Cardiac fibroblast (primary cell): ENCODE measurements around the gene PTPRT.
A peak's percentile ranks its signal among the peaks of the same experiment; 100 is the strongest.

Experiments
- DNase-seq, 2 donors: peaks; one replicate each; pipeline versions ENCODE4 v3.0.0 to v3.0.0-alpha.2; 2010; ENCODE audit warnings: low read depth in 2 of 2
- H3K4me3 ChIP-seq, 2 donors: replicated peaks in 1 of 2; 1 replicate in 1 of 2; 2 replicates in 1 of 2; pipeline ENCODE4 v1.5.1; 2011; ENCODE audit warnings: low read depth in 2 of 2, low read length in 2 of 2, mild to moderate bottlenecking in 2 of 2, moderate library complexity in 1 of 2
- CTCF ChIP-seq: IDR thresholded peaks from one replicate; pipeline ENCODE4 v1.5.1; 2011; ENCODE audit warnings: low read depth, mild to moderate bottlenecking, low read length, inconsistent platforms

The PTPRT gene

DNA sequence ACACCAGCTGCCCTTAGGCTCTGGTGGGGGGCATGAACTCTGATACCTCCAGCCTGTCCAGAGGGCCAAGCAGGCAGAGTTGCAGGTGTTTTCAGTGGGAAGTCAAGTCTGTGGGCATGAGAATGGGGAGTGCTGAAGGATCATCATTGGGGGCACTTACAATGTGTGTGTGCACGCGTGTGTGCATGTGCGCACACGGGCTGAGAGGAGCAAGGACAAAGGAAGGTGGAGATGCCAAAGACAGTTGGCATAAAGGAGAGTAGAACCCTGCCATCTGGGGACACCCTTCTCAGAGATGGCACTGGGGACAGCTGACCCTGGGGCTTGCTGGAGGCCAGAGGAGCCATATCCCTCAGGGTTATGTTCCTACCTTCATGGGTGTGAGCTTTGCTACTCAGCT, 1163.1 kb downstream of the PTPRT start:
- TF ChIP-seq CTCF, result no peak
- no peak for DNase-seq
- no peak overlapping the region for H3K4me3 ChIP-seq

DNA sequence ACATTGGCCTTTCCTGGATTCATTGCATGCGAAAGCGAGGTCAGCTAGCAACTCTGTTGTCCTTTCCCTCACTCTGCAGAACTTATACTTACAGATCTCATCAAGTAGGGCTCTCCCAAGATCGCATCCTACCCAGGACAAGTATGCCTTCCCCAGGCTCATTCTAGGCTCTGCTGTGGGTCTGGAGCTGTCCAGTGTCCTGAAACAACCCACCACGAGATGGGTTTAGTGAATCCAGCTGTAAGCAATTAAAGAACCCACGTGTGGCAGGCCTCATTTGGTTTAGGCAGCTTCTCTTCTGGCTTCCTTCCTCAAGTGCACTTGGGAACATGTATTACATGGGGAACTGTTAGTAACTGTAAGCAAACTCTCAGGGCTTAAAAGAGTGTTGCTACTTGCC, 1165.1 kb downstream of the PTPRT start:
- H3K4me3 ChIP-seq, result no peak overlapping the region
- TF ChIP-seq CTCF, result no peak
- DNase-seq, result peak in 1 of 2 donors; percentile 4
